OCI-LY3 (cell line): ENCODE measurements around the gene RBMS3.

ENCODE experiments used
- H2AFZ ChIP-seq: fragments of 200-600, 300-600 bp; shearing (Covaris generic); 2 replicates; pipeline ENCODE4 v1.6.0; 2014; ENCODE audit warnings: antibody characterized with exemption, low read depth, low read length
- H3K27ac ChIP-seq: fragments of 200-600, 300-600 bp; sonication (generic); 2 replicates; pipeline ENCODE4 v1.5.1; 2014; ENCODE audit warnings: mild to moderate bottlenecking, low read length, moderate library complexity, mixed read lengths
- H3K27me3 ChIP-seq: fragments of 200-600, 300-600 bp; sonication (generic); 2 replicates; pipeline ENCODE4 v1.6.1; 2014; ENCODE audit warnings: low read depth, low read length, mixed read lengths
- H3K36me3 ChIP-seq: fragments of 200-600, 300-600 bp; sonication (generic); replicated peaks from 2 replicates; pipeline ENCODE3; 2014; ENCODE audit warnings: low read depth, low read length, mixed read lengths
- H3K4me1 ChIP-seq: fragments of 300-600, 200-600 bp; sonication (generic); 2 replicates; pipeline ENCODE4 v1.6.1; 2014; ENCODE audit warnings: low read length, mixed read lengths
- H3K4me2 ChIP-seq: fragments of 200-600, 300-600 bp; sonication (generic); 2 replicates; pipeline ENCODE4 v1.6.1; 2014; ENCODE audit warnings: low read length, mixed read lengths
- H3K4me3 ChIP-seq: fragments of 300-600, 200-600 bp; sonication (generic); 2 replicates; pipeline ENCODE4 v1.5.1; 2014; ENCODE audit warnings: antibody characterized with exemption, mild to moderate bottlenecking, low read length, moderate library complexity
- H3K79me2 ChIP-seq: fragments of 300-600, 200-600 bp; shearing (Covaris generic); 2 replicates; pipeline ENCODE4 v1.6.1; 2014; ENCODE audit warnings: mild to moderate bottlenecking, low read length, mixed read lengths
- H3K9ac ChIP-seq: fragments of 300-600, 200-600 bp; shearing (Covaris generic); 2 replicates; pipeline ENCODE4 v1.6.0; 2014; ENCODE audit warnings: mild to moderate bottlenecking, low read length, moderate library complexity
- H3K9me3 ChIP-seq: fragments of 200-600, 300-600 bp; shearing (Covaris generic); 2 replicates; pipeline ENCODE4 v1.6.1; 2014; ENCODE audit warnings: low read length, mixed read lengths; ENCODE audit not compliant: insufficient read depth
- H4K20me1 ChIP-seq: fragments of 200-600, 300-600 bp; sonication (generic); 2 replicates; pipeline ENCODE4 v1.6.1; 2016; ENCODE audit warnings: low read length, mixed read lengths; ENCODE audit not compliant: insufficient read depth
- CTCF ChIP-seq: fragments of 200-600, 300-600 bp; sonication (generic); IDR thresholded peaks from 2 replicates; pipeline ENCODE4 v1.5.1; 2014; ENCODE audit warnings: antibody characterized with exemption, low read length, low read depth
- EZH2phosphoT487 ChIP-seq: fragments of 200-600 bp; shearing (Covaris generic); IDR thresholded peaks from 2 replicates; pipeline ENCODE4 v1.6.1; 2018; ENCODE audit warnings: antibody characterized with exemption, mixed run types, low read depth

Gene RBMS3

GRCh38 chr3:29690686-29691353 lies 409.9 kb downstream of the RBMS3 start:
- H3K4me1 ChIP-seq = peaks cover 22% of the 10 kb centered on the region
- H3K27me3 ChIP-seq = no peaks in the 10 kb centered on the region
- no peak overlapping the region for H3K4me2 ChIP-seq
- H2AFZ ChIP-seq = no peak overlapping the region
- no peak overlapping the region for H3K27ac ChIP-seq
- no peaks in the 10 kb centered on the region for H3K79me2 ChIP-seq
- no peak for TF ChIP-seq EZH2phosphoT487
- TF ChIP-seq CTCF = no peak
- H3K9ac ChIP-seq = no peak overlapping the region
- H4K20me1 ChIP-seq = no peaks in the 10 kb centered on the region
- H3K9me3 ChIP-seq = peaks cover 3% of the 10 kb centered on the region; the same call in 1 of the 2 replicates
- H3K36me3 ChIP-seq = peaks cover 8% of the 10 kb centered on the region
- no peak overlapping the region for H3K4me3 ChIP-seq

GRCh38 chr3:29693863-29694262 lies 413.0 kb downstream of the RBMS3 start:
- H3K9me3 ChIP-seq = no peaks in the 10 kb centered on the region
- no peak overlapping the region for H3K27ac ChIP-seq
- no peaks in the 10 kb centered on the region for H4K20me1 ChIP-seq
- no peaks in the 10 kb centered on the region for H3K36me3 ChIP-seq
- H2AFZ ChIP-seq = no peak overlapping the region
- H3K4me2 ChIP-seq = no peak overlapping the region
- H3K79me2 ChIP-seq = no peaks in the 10 kb centered on the region
- no peaks in the 10 kb centered on the region for H3K4me1 ChIP-seq
- H3K27me3 ChIP-seq = no peaks in the 10 kb centered on the region
- H3K9ac ChIP-seq = no peak overlapping the region
- TF ChIP-seq CTCF (no peak), EZH2phosphoT487 (no peak)
- no peak overlapping the region for H3K4me3 ChIP-seq

- H3K36me3 ChIP-seq = no peaks in the 10 kb centered on the region
- no peak overlapping the region for H3K4me2 ChIP-seq
- no peak overlapping the region for H3K9ac ChIP-seq
- H2AFZ ChIP-seq = no peak overlapping the region
- no peaks in the 10 kb centered on the region for H3K27me3 ChIP-seq
- H4K20me1 ChIP-seq = no peaks in the 10 kb centered on the region
- no peaks in the 10 kb centered on the region for H3K79me2 ChIP-seq
- TF ChIP-seq EZH2phosphoT487 (no peak), CTCF (no peak)
- no peak overlapping the region for H3K4me3 ChIP-seq
- H3K9me3 ChIP-seq = no peaks in the 10 kb centered on the region
- H3K4me1 ChIP-seq = no peaks in the 10 kb centered on the region
- H3K27ac ChIP-seq = no peak overlapping the region
Observed at GRCh38 chr3:29694331-29694730, 413.5 kb downstream of the RBMS3 start.

- no peaks in the 10 kb centered on the region for H3K4me1 ChIP-seq
Observed at GRCh38 chr3:29694783-29695182, 413.9 kb downstream of the RBMS3 start.

More at GRCh38 chr3:29694783-29695182, 413.9 kb downstream of the RBMS3 start:
- Histone ChIP-seq H3K9ac (no peak overlapping the region), H3K4me2 (no peak overlapping the region), H3K79me2 (no peaks in the 10 kb centered on the region), H3K27ac (no peak overlapping the region), H3K36me3 (peaks cover 3% of the 10 kb centered on the region), H3K4me3 (no peak overlapping the region), H3K27me3 (no peaks in the 10 kb centered on the region), H4K20me1 (no peaks in the 10 kb centered on the region), H2AFZ (no peak overlapping the region), H3K9me3 (no peaks in the 10 kb centered on the region)
- TF ChIP-seq CTCF (no peak), EZH2phosphoT487 (no peak)
